ENCODE measurements around the gene CHIA.
"Not testable (repeated sequence)": the region's sequence is repeated elsewhere in the genome, so short reads cannot be mapped to it uniquely, and the experiment has no call there.

CHIA gene

GRCh38 chr1:111302374-111302773 lies 11.7 kb downstream of the CHIA start:
- ATAC-seq (replicated peaks) (no peak), DNase-seq (no peak)
- H3K9me3 Mint-ChIP-seq = peaks cover 5 to 20% of the 10 kb centered on the region in 2 donors
- no peak overlapping the region for H3K27ac Mint-ChIP-seq
- no peaks in the 10 kb centered on the region for H3K4me1 Mint-ChIP-seq (ENCODE audit: low read depth in 2 of 2)
- peaks cover 4 to 29% of the 10 kb centered on the region in 2 donors for H3K27me3 Mint-ChIP-seq
- no peaks in the 10 kb centered on the region for H3K36me3 Mint-ChIP-seq (ENCODE audit: insufficient read depth)
- H3K4me3 Mint-ChIP-seq = no peak overlapping the region

- DNase-seq (no peak), ATAC-seq (replicated peaks) (no peak)
- no peaks in the 10 kb centered on the region for H3K4me1 Mint-ChIP-seq (ENCODE audit: low read depth in 2 of 2)
- H3K9me3 Mint-ChIP-seq = peaks cover 0 to 5% of the 10 kb centered on the region in 2 donors
- no peak overlapping the region for H3K27ac Mint-ChIP-seq
- H3K36me3 Mint-ChIP-seq (ENCODE audit: insufficient read depth) = no peaks in the 10 kb centered on the region
- H3K4me3 Mint-ChIP-seq = no peak overlapping the region
- peaks cover 15 to 17% of the 10 kb centered on the region in 2 donors for H3K27me3 Mint-ChIP-seq
Observed at GRCh38 chr1:111309690-111310089, 19.0 kb downstream of the CHIA start.

- no peak for DNase-seq
- peaks cover 9% of the 10 kb centered on the region in 2 donors for H3K4me1 Mint-ChIP-seq (ENCODE audit: low read depth in 2 of 2)
- H3K4me3 Mint-ChIP-seq = no peak overlapping the region
- peaks cover 0 to 12% of the 10 kb centered on the region in 2 donors for H3K27me3 Mint-ChIP-seq
- no peaks in the 10 kb centered on the region for H3K36me3 Mint-ChIP-seq (ENCODE audit: insufficient read depth)
- no peak for ATAC-seq (replicated peaks)
- H3K27ac Mint-ChIP-seq = no peak overlapping the region
- H3K9me3 Mint-ChIP-seq = no peaks in the 10 kb centered on the region
Observed at GRCh38 chr1:111318523-111318922, 27.9 kb downstream of the CHIA start.

GRCh38 chr1:111320066-111320879 lies 29.6 kb downstream of the CHIA start:
- Mint-ChIP-seq H3K36me3 (ENCODE audit: insufficient read depth) (no peaks in the 10 kb centered on the region), H3K4me3 (no peak overlapping the region), H3K27me3 (no peaks in the 10 kb centered on the region), H3K9me3 (no peaks in the 10 kb centered on the region), H3K4me1 (ENCODE audit: low read depth in 2 of 2) (peaks cover 9% of the 10 kb centered on the region in 2 donors), H3K27ac (peak overlapping the region in 1 of 2 donors; percentile 5)
- ATAC-seq (replicated peaks) (no peak), DNase-seq (no peak)

- ATAC-seq (replicated peaks) = no peak
- Mint-ChIP-seq H3K27me3 (peaks cover 6 to 7% of the 10 kb centered on the region in 2 donors), H3K9me3 (peaks cover 5 to 7% of the 10 kb centered on the region in 2 donors), H3K36me3 (ENCODE audit: insufficient read depth) (no peaks in the 10 kb centered on the region), H3K27ac (no peak overlapping the region), H3K4me1 (ENCODE audit: low read depth in 2 of 2) (peaks cover 9% of the 10 kb centered on the region in 2 donors), H3K4me3 (no peak overlapping the region)
- DNase-seq = no peak
Observed at GRCh38 chr1:111323231-111323630, 32.6 kb downstream of the CHIA start.

- DNase-seq (no peak), ATAC-seq (replicated peaks) (no peak)
- H3K4me3 Mint-ChIP-seq = no peak overlapping the region
- peaks cover 8 to 19% of the 10 kb centered on the region in 2 donors for H3K9me3 Mint-ChIP-seq
- peaks cover 5 to 11% of the 10 kb centered on the region in 2 donors for H3K4me1 Mint-ChIP-seq (ENCODE audit: low read depth in 2 of 2)
- H3K27ac Mint-ChIP-seq = no peak overlapping the region
- H3K27me3 Mint-ChIP-seq = peaks cover 7 to 18% of the 10 kb centered on the region in 2 donors
- peaks cover 19% of the 10 kb centered on the region for H3K36me3 Mint-ChIP-seq (ENCODE audit: insufficient read depth)
Observed at GRCh38 chr1:111332190-111332589, 41.5 kb downstream of the CHIA start.

GRCh38 chr1:111334169-111334568 lies 43.5 kb downstream of the CHIA start:
- Mint-ChIP-seq H3K27ac (peak overlapping the region in 1 of 2 donors; percentile 97), H3K27me3 (peaks cover 0 to 2% of the 10 kb centered on the region in 2 donors), H3K36me3 (ENCODE audit: insufficient read depth) (peaks cover 19% of the 10 kb centered on the region), H3K4me3 (peak overlapping the region; percentile 23 to 27), H3K9me3 (peaks cover 0 to 2% of the 10 kb centered on the region in 2 donors), H3K4me1 (ENCODE audit: low read depth in 2 of 2) (peaks cover 5 to 11% of the 10 kb centered on the region in 2 donors)
- ATAC-seq (replicated peaks) (peak; percentile 93), DNase-seq (peak; percentile 44 to 46 (median 45))

GRCh38 chr1:111335214-111335877 lies 44.7 kb downstream of the CHIA start:
- ATAC-seq (replicated peaks) = peak; percentile 47
- H3K27me3 Mint-ChIP-seq, H3K9me3 Mint-ChIP-seq: not testable (repeated sequence)
- Mint-ChIP-seq H3K4me3 (peak overlapping the region in 1 of 2 donors; percentile 70), H3K27ac (peak overlapping the region in 1 of 2 donors; percentile 97), H3K4me1 (ENCODE audit: low read depth in 2 of 2) (peaks cover 5 to 11% of the 10 kb centered on the region in 2 donors), H3K36me3 (ENCODE audit: insufficient read depth) (peaks cover 19% of the 10 kb centered on the region)
- peak; percentile 24 to 60 (median 55) for DNase-seq

- H3K4me3 Mint-ChIP-seq; ATAC-seq (replicated peaks); H3K27ac Mint-ChIP-seq; H3K27me3 Mint-ChIP-seq; H3K9me3 Mint-ChIP-seq; DNase-seq: not testable (repeated sequence)
- Mint-ChIP-seq H3K4me1 (ENCODE audit: low read depth in 2 of 2) (peaks cover 5 to 11% of the 10 kb centered on the region in 2 donors), H3K36me3 (ENCODE audit: insufficient read depth) (peaks cover 19% of the 10 kb centered on the region)
Observed at GRCh38 chr1:111338849-111339248, 48.2 kb downstream of the CHIA start.

GRCh38 chr1:111346089-111346885 lies 55.6 kb downstream of the CHIA start:
- DNase-seq (peak; percentile 80 to 86 (median 86)), ATAC-seq (replicated peaks) (peak; percentile 90)
- Mint-ChIP-seq H3K27me3 (no peaks in the 10 kb centered on the region), H3K27ac (peak overlapping the region; percentile 66 to 96), H3K9me3 (no peaks in the 10 kb centered on the region), H3K4me3 (peak overlapping the region; percentile 84 to 88), H3K36me3 (ENCODE audit: insufficient read depth) (peaks cover 18% of the 10 kb centered on the region), H3K4me1 (ENCODE audit: low read depth in 2 of 2) (peaks cover 12 to 20% of the 10 kb centered on the region in 2 donors)

GRCh38 chr1:111347026-111347425 lies 56.4 kb downstream of the CHIA start:
- peaks cover 18% of the 10 kb centered on the region for H3K36me3 Mint-ChIP-seq (ENCODE audit: insufficient read depth)
- no peaks in the 10 kb centered on the region for H3K9me3 Mint-ChIP-seq

GRCh38 chr1:111351700-111352099 lies 61.0 kb downstream of the CHIA start:
- Mint-ChIP-seq H3K36me3 (ENCODE audit: insufficient read depth) (peaks cover 8% of the 10 kb centered on the region), H3K4me3 (no peak overlapping the region), H3K27ac (peak overlapping the region in 1 of 2 donors; percentile 12), H3K4me1 (ENCODE audit: low read depth in 2 of 2) (peaks cover 6 to 12% of the 10 kb centered on the region in 2 donors), H3K9me3 (no peaks in the 10 kb centered on the region), H3K27me3 (no peaks in the 10 kb centered on the region)
- DNase-seq (no peak), ATAC-seq (replicated peaks) (no peak)

More at GRCh38 chr1:111347026-111347425, 56.4 kb downstream of the CHIA start:
- Mint-ChIP-seq H3K27me3 (no peaks in the 10 kb centered on the region), H3K4me3 (peak overlapping the region; percentile 84 to 88), H3K4me1 (ENCODE audit: low read depth in 2 of 2) (peaks cover 12 to 20% of the 10 kb centered on the region in 2 donors), H3K27ac (peak overlapping the region; percentile 66 to 96)
- no peak for ATAC-seq (replicated peaks)
- DNase-seq = no peak

- Mint-ChIP-seq H3K27me3 (peaks cover 0 to 8% of the 10 kb centered on the region in 2 donors), H3K4me3 (no peak overlapping the region), H3K4me1 (ENCODE audit: low read depth in 2 of 2) (peaks cover 0 to 2% of the 10 kb centered on the region in 2 donors), H3K9me3 (no peaks in the 10 kb centered on the region), H3K27ac (no peak overlapping the region), H3K36me3 (ENCODE audit: insufficient read depth) (no peaks in the 10 kb centered on the region)
- DNase-seq (no peak), ATAC-seq (replicated peaks) (peak; percentile 24)
Observed at GRCh38 chr1:111354584-111354983, 63.9 kb downstream of the CHIA start.
